Ishikawa (cell line): ENCODE results near the gene ALKBH5.

Experiments
- CEBPB ChIP-seq: IDR thresholded peaks from 2 replicates; pipeline ENCODE4 v1.6.1; 2012
- CREB1 ChIP-seq: IDR thresholded peaks from 2 replicates; pipeline ENCODE4 v1.6.1; 2012; ENCODE audit warnings: low read depth
- EGR1 ChIP-seq: IDR thresholded peaks from 2 replicates; pipeline ENCODE4 v1.6.1; 2012
- EP300 ChIP-seq: IDR thresholded peaks from 2 replicates; pipeline ENCODE4 v1.6.1; 2012; ENCODE audit warnings: borderline replicate concordance
- FOXM1 ChIP-seq: IDR thresholded peaks from 2 replicates; pipeline ENCODE4 v1.6.1; 2012; ENCODE audit warnings: low read depth, borderline replicate concordance
- NFIC ChIP-seq: IDR thresholded peaks from 2 replicates; pipeline ENCODE4 v1.6.1; 2012
- RAD21 ChIP-seq: IDR thresholded peaks from 2 replicates; pipeline ENCODE4 v1.6.1; 2012; ENCODE audit warnings: low read depth
- TAF1 ChIP-seq: IDR thresholded peaks from 2 replicates; pipeline ENCODE4 v1.6.1; 2012; ENCODE audit warnings: low read depth, mild to moderate bottlenecking
- TCF12 ChIP-seq: IDR thresholded peaks from 2 replicates; pipeline ENCODE4 v1.6.1; 2012; ENCODE audit warnings: low read depth
- TEAD4 ChIP-seq: IDR thresholded peaks from 2 replicates; pipeline ENCODE4 v1.6.1; 2012
- YY1 ChIP-seq: IDR thresholded peaks from 2 replicates; pipeline ENCODE4 v1.6.1; 2012; ENCODE audit warnings: low read depth
- ZBTB7A ChIP-seq: IDR thresholded peaks from 2 replicates; pipeline ENCODE4 v1.6.1; 2012; ENCODE audit warnings: low read depth
- TF ChIP-seq, protein P1 (sequence below): IDR thresholded peaks from 2 replicates; pipeline ENCODE4 v1.6.1; 2012
- TF ChIP-seq, protein P2 (sequence below): IDR thresholded peaks from 2 replicates; pipeline ENCODE4 v1.6.1; 2012
- TF ChIP-seq, protein P3 (sequence below): IDR thresholded peaks from 2 replicates; pipeline ENCODE4 v1.6.1; 2012; ENCODE audit warnings: low read depth, mild to moderate bottlenecking

ALKBH5 gene

DNA sequence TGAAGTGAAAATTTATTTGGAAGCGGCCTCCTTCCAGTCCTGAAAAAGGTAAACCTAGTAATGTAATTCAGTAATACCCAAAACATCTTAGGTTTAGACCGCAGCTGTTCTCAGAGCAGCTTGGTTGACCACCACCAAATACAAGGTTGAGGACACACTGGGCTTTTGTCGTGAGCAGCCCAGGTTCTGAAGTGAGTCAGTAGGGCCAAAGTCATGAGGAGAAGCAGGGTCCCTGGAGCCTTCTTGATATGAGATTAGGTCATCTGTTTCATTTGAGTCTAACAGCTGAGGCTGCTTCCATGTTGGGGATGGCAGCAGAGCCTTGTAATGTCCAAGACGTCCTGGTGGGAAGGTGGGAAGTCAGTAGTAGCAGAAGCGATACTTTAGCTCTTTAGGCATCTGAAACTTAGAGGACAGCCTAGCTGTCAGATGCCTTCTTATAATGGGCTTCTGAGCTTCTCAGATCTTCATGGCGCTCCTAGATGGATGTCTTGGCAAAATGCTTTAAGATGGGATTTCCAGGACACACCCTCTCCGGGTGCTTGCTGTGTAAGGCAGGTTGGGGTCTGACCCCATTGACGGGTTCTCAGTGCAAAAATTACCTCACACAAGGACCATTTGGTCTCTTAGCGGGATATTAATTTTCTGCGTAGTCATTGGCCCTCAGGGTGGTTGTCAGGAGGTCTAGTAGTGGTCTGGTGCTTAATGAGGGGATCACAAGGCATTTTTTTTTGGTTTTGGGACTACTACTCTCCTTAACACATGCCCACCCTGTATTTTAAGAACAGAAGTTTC lies 2.4 kb downstream of the ALKBH5 start:
- no peak for TF ChIP-seq EP300
- no peak for TF ChIP-seq FOXM1
- TF ChIP-seq YY1: no peak
- no peak for TF ChIP-seq CREB1
- TF ChIP-seq RAD21: no peak
- no peak for TF ChIP-seq CEBPB
- no peak for TF ChIP-seq ZBTB7A
- TF ChIP-seq, protein P1, sequence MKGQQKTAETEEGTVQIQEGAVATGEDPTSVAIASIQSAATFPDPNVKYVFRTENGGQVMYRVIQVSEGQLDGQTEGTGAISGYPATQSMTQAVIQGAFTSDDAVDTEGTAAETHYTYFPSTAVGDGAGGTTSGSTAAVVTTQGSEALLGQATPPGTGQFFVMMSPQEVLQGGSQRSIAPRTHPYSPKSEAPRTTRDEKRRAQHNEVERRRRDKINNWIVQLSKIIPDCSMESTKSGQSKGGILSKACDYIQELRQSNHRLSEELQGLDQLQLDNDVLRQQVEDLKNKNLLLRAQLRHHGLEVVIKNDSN: no peak
- no peak for TF ChIP-seq TCF12
- TF ChIP-seq EGR1: no peak
- TF ChIP-seq TAF1: no peak
- no peak for TF ChIP-seq NFIC
- TF ChIP-seq TEAD4: no peak
- TF ChIP-seq, protein P2, sequence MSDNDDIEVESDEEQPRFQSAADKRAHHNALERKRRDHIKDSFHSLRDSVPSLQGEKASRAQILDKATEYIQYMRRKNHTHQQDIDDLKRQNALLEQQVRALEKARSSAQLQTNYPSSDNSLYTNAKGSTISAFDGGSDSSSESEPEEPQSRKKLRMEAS: no peak
- TF ChIP-seq, protein P3, sequence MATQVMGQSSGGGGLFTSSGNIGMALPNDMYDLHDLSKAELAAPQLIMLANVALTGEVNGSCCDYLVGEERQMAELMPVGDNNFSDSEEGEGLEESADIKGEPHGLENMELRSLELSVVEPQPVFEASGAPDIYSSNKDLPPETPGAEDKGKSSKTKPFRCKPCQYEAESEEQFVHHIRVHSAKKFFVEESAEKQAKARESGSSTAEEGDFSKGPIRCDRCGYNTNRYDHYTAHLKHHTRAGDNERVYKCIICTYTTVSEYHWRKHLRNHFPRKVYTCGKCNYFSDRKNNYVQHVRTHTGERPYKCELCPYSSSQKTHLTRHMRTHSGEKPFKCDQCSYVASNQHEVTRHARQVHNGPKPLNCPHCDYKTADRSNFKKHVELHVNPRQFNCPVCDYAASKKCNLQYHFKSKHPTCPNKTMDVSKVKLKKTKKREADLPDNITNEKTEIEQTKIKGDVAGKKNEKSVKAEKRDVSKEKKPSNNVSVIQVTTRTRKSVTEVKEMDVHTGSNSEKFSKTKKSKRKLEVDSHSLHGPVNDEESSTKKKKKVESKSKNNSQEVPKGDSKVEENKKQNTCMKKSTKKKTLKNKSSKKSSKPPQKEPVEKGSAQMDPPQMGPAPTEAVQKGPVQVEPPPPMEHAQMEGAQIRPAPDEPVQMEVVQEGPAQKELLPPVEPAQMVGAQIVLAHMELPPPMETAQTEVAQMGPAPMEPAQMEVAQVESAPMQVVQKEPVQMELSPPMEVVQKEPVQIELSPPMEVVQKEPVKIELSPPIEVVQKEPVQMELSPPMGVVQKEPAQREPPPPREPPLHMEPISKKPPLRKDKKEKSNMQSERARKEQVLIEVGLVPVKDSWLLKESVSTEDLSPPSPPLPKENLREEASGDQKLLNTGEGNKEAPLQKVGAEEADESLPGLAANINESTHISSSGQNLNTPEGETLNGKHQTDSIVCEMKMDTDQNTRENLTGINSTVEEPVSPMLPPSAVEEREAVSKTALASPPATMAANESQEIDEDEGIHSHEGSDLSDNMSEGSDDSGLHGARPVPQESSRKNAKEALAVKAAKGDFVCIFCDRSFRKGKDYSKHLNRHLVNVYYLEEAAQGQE: no peak

DNA sequence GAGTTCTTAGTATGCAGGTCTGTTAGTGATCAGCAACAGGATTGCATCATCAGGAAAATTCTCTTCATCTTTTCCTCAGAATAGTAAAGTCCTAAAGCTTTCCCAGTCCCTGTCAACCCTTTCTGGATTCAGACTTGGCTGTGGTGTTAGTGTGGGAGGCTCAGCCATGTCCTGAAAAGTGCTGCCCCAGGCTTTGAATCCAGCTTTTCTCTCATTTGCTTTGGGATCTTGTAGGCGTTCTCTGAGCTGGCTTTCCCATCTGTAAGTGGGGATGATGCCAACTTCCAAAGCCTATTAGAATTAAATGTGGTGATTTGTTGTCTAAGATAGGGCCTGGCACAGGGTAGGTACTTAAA lies 3.0 kb downstream of the ALKBH5 start:
- no peak for TF ChIP-seq EGR1
- TF ChIP-seq CEBPB: 0 out of 2 replicates have a peak, but pooled peaks have one; percentile 10
- TF ChIP-seq, protein P2: no peak

DNA sequence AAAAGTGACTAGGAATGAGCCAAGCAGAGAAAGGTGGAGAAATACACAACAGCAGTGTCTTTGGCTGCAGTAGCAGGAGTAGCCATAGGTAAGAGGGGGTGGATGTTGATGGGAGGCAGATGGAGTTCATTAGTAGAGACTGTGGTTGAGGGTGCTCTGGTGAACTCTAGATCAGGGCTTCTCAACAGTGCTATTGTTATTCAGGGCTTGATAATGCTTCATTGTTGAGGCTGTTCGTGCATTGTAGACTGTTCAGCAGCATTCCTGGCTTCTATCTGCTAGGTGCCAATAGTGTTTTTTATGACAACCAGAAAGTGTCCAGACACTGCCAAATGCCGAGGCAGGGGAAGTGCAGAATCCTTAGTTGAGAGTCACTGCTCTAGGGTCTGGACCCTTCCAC lies 3.6 kb downstream of the ALKBH5 start:
- TF ChIP-seq EP300: no peak
- TF ChIP-seq, protein P2: no peak
- no peak for TF ChIP-seq TEAD4
- no peak for TF ChIP-seq TCF12
- no peak for TF ChIP-seq FOXM1
- no peak for TF ChIP-seq RAD21
- no peak for TF ChIP-seq NFIC
- TF ChIP-seq EGR1: no peak
- TF ChIP-seq ZBTB7A: no peak
- no peak for TF ChIP-seq YY1
- TF ChIP-seq CEBPB: no peak
- TF ChIP-seq, protein P3: no peak
- TF ChIP-seq TAF1: no peak
- TF ChIP-seq CREB1: no peak
- TF ChIP-seq, protein P1: no peak

DNA sequence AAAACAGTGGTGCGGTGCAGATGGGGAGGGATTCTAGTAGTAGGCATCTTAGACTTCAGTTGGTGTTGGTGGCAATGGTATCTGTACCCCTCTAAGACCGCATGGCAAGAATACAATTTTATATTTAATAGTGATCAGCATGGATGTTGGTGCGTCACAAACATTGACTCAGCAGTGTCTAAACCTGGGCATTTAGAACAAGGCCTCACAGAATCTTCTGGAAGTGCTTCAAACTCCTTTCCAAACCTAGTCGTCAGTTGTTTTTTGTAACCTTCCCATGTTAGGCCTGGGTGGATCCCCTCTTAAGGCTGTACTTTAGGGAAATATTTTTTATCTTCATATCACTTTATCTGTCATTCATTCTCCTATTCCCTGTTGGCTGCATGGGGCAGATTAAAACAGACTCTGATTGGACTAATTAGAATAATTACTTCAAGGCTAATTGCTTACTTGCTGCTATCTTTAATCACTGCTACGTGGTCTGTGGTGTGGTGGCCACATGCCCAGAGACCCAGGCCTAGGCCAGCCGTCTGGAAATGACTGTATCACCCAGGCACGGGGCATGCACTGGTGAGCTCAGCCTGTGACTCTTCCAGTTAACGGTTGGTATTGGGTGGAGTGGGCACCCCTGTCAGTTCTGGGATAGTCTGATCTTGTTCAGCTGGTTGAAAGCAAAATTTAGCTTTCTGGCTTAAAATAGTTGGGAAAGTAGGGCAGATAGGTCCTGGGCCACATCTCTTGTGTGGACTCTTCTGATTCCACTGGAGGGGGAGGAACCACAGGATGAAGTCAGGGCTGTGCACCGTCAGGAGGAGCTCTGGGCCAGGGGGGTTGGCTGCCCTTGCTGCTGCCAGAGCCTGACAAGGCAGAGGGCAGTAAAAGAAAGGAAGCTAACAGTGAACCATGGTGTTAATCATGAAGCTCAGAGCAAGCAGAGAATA lies 4.5 kb downstream of the ALKBH5 start:
- TF ChIP-seq YY1 (no peak), RAD21 (no peak), TEAD4 (no peak), TCF12 (no peak), NFIC (no peak), ZBTB7A (no peak), EP300 (no peak), EGR1 (no peak)
- TF ChIP-seq, protein P2: no peak
- TF ChIP-seq, protein P3: no peak
- TF ChIP-seq, protein P1: no peak
